CD14-positive monocyte (primary cell): Measurements from ENCODE around the gene DDX10. TPM values are rescaled to one million over a fixed set of nuclear protein-coding genes. Genes with fewer than 3 reads are reported as not detected.

Source experiments
- DNase-seq, 3 donors: peaks; one replicate each; pipeline ENCODE4 v3.0.0-alpha.2; 2011 to 2022
- H2AFZ ChIP-seq: 2 replicates; pipeline ENCODE4 v1.6.0; 2012; ENCODE audit warnings: mild to moderate bottlenecking, low read depth, low read length, inconsistent platforms; ENCODE audit not compliant: insufficient read depth, poor library complexity, severe bottlenecking
- H3K27ac ChIP-seq, 2 donors: 1 replicate in 1 of 2; 2 replicates in 1 of 2; pipeline ENCODE4 v1.5.1; 2012 to 2013; ENCODE audit warnings: low read length in 2 of 2, control low read depth in 1 of 2, inconsistent platforms in 1 of 2, low read depth in 1 of 2, mild to moderate bottlenecking in 1 of 2
- H3K27me3 ChIP-seq, 2 donors: one replicate each; pipeline versions ENCODE4 v1.6.0 to v1.6.1; 2011 to 2013; ENCODE audit warnings: low read length in 2 of 2; ENCODE audit not compliant: control insufficient read depth in 2 of 2, insufficient read depth in 2 of 2
- H3K36me3 ChIP-seq, 2 donors: replicated peaks in 1 of 2; 1 replicate in 1 of 2; 2 replicates in 1 of 2; pipeline versions ENCODE4 v1.5.1 to v1.6.1; 2012 to 2013; ENCODE audit warnings: low read length in 2 of 2, control low read depth in 1 of 2, inconsistent platforms in 1 of 2, mild to moderate bottlenecking in 1 of 2; ENCODE audit not compliant: insufficient read depth in 2 of 2, control insufficient read depth in 1 of 2
- H3K4me1 ChIP-seq, 2 donors: 1 replicate in 1 of 2; 2 replicates in 1 of 2; pipeline versions ENCODE4 v1.5.1 to v1.6.1; 2012 to 2013; ENCODE audit warnings: low read length in 2 of 2, control low read depth in 1 of 2, inconsistent platforms in 1 of 2, mild to moderate bottlenecking in 1 of 2, moderate library complexity in 1 of 2; ENCODE audit not compliant: insufficient read depth in 2 of 2, control insufficient read depth in 1 of 2
- H3K4me2 ChIP-seq: replicated peaks from 2 replicates; pipeline ENCODE3; 2012; ENCODE audit warnings: low read length, moderate library complexity, mild to moderate bottlenecking; ENCODE audit not compliant: poor library complexity, severe bottlenecking; ENCODE audit errors: extremely low read depth
- H3K4me3 ChIP-seq, 3 experiments: fragments of 200-600 bp in 1 of 3; sonication (generic) in 1 of 3; replicated peaks in 1 of 3; 1 replicate in 2 of 3; 2 replicates in 1 of 3; pipeline ENCODE4 v1.5.1; 2011 to 2013; ENCODE audit warnings: low read length in 3 of 3, mild to moderate bottlenecking in 3 of 3, control low read depth in 2 of 3, low read depth in 2 of 3, inconsistent platforms in 1 of 3, moderate library complexity in 1 of 3
- H3K79me2 ChIP-seq: 2 replicates; pipeline ENCODE4 v1.6.0; 2012; ENCODE audit warnings: mild to moderate bottlenecking, control low read depth, inconsistent platforms, low read length, moderate library complexity; ENCODE audit not compliant: insufficient read depth
- H3K9ac ChIP-seq: 2 replicates; pipeline ENCODE4 v1.6.0; 2017; ENCODE audit warnings: low read length, mild to moderate bottlenecking; ENCODE audit not compliant: insufficient read depth, poor library complexity, severe bottlenecking
- H3K9me3 ChIP-seq, 2 donors: replicated peaks in 1 of 2; 1 replicate in 1 of 2; 2 replicates in 1 of 2; pipeline versions ENCODE4 v1.5.1 to v1.6.1; 2012 to 2013; ENCODE audit warnings: low read length in 2 of 2, control low read depth in 1 of 2; ENCODE audit not compliant: control insufficient read depth in 1 of 2, insufficient read depth in 1 of 2
- H4K20me1 ChIP-seq: 2 replicates; pipeline ENCODE4 v1.6.0; 2012; ENCODE audit warnings: mild to moderate bottlenecking, low read length, control low read depth, moderate library complexity; ENCODE audit not compliant: insufficient read depth
- H3K27ac Mint-ChIP-seq, 7 donors: one replicate each; pipeline ENCODE4 v1.8.0; 2020; ENCODE audit warnings: mild to moderate bottlenecking in 7 of 7, mixed read lengths in 7 of 7, moderate library complexity in 6 of 7, inconsistent platforms in 2 of 7
- H3K27me3 Mint-ChIP-seq, 3 donors: one replicate each; pipeline ENCODE4 v1.8.0; 2021 to 2022; ENCODE audit warnings: low read depth in 3 of 3, mild to moderate bottlenecking in 3 of 3, mixed read lengths in 3 of 3, moderate library complexity in 3 of 3, inconsistent platforms in 1 of 3
- H3K36me3 Mint-ChIP-seq, 2 donors: one replicate each; pipeline ENCODE4 v1.8.0; 2020; ENCODE audit warnings: mixed read lengths in 2 of 2, inconsistent platforms in 1 of 2, mild to moderate bottlenecking in 1 of 2
- H3K4me1 Mint-ChIP-seq: one replicate; pipeline ENCODE4 v1.8.0; 2020; ENCODE audit warnings: mild to moderate bottlenecking, mixed read lengths
- H3K4me3 Mint-ChIP-seq, 2 donors: one replicate each; pipeline ENCODE4 v1.8.0; 2020; ENCODE audit warnings: mild to moderate bottlenecking in 2 of 2, mixed read lengths in 2 of 2, moderate library complexity in 1 of 2
- H3K9me3 Mint-ChIP-seq, 7 donors: one replicate each; pipeline ENCODE4 v1.8.0; 2020 to 2022; ENCODE audit warnings: mixed read lengths in 7 of 7, mild to moderate bottlenecking in 6 of 7, moderate library complexity in 6 of 7, inconsistent platforms in 2 of 7
- WGBS: methylation state at CpG from one replicate; pipeline ENCODE4 v1.1.5; 2013; ENCODE audit warnings: missing lambda C conversion rate; ENCODE audit not compliant: insufficient coverage; 5-methylcytosine and 5-hydroxymethylcytosine counted together
- intact Hi-C, 2 donors: fragments of 100-400 bp; cut with micrococcal nuclease; formaldehyde crosslinking; loops; one replicate each; pipeline versions ENCODE4 v1.15.0 to v1.15.1; 2023
- polyA plus RNA-seq, 3 donors: library from polyadenylated mRNA; depleted of rRNA in 1 of 3; unstranded in 2 of 3; stranded (reverse) in 1 of 3; fragments of 300-500 nt in 2 of 3; fragments of >200 nt in 1 of 3; fragmentation: Illumina TruSeq in 2 of 3; gene quantifications; 1 replicate in 2 of 3; 2 replicates in 1 of 3; pipeline ENCODE4 v1.2.3, GENCODE V29; 2012 to 2021
- TF ChIP-seq, protein P1 (sequence below): fragments of 200-600 bp; IDR thresholded peaks from one replicate; pipeline ENCODE4 v1.8.0; 2022; ENCODE audit warnings: antibody characterized with exemption, mild to moderate bottlenecking

Gene DDX10
- polyA plus RNA-seq, 3 donors: 5.0 to 6.3 (median 5.3) TPM

DNA sequence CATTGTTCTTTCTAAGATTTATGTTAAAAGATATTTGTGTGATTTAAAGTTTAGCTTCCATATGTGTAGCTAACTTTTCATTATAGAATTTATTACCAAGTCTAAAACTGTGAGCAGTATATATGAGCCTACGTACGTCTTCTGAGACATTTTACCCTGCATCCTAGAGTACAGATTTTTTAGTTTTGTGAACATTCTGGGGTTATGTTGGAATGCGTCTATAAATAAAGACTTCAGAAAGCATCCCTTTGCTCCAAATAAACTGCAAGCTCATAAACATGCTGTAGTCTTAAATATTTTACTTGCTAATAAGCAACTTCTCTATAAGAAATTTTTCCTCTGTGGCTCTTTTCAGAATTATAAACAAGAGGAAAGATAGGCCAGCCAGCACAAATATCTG, 236.5 kb downstream of the DDX10 start:
- TF ChIP-seq, protein P1, sequence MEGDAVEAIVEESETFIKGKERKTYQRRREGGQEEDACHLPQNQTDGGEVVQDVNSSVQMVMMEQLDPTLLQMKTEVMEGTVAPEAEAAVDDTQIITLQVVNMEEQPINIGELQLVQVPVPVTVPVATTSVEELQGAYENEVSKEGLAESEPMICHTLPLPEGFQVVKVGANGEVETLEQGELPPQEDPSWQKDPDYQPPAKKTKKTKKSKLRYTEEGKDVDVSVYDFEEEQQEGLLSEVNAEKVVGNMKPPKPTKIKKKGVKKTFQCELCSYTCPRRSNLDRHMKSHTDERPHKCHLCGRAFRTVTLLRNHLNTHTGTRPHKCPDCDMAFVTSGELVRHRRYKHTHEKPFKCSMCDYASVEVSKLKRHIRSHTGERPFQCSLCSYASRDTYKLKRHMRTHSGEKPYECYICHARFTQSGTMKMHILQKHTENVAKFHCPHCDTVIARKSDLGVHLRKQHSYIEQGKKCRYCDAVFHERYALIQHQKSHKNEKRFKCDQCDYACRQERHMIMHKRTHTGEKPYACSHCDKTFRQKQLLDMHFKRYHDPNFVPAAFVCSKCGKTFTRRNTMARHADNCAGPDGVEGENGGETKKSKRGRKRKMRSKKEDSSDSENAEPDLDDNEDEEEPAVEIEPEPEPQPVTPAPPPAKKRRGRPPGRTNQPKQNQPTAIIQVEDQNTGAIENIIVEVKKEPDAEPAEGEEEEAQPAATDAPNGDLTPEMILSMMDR: no peak

DNA sequence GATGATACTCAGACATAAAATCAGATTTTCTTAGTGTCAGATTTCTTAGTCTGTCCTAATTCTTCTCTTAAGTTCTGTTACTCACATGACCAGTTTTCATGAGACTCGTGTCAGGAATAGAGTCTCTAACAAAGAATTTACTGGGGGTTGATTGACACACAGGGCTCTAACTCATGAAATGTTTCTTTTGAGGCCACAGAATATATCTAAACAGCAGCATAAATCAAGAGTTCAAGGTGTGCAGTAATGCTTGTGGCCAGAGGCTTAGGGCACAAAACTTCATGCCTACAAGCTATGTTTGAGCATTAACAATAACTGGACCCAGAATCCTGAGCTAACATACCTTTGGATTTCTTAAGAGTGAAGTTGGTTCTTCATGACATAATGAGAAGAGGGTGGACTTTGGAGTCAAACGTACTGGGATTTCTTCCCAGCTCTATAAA, 237.2 kb downstream of the DDX10 start:
- Mint-ChIP-seq H3K27ac (no peak overlapping the region), H3K9me3 (peaks cover 0 to 4% (median 0%) of the 10 kb centered on the region in 7 donors), H3K36me3 (peaks cover 0 to 5% of the 10 kb centered on the region in 2 donors), H3K27me3 (peaks cover 0 to 1% (median 0%) of the 10 kb centered on the region in 3 donors), H3K4me1 (no peaks in the 10 kb centered on the region), H3K4me3 (no peak overlapping the region)
- no peak for DNase-seq
- no peaks in the 10 kb centered on the region for H3K9me3 ChIP-seq
- H3K4me1 ChIP-seq: no peaks in the 10 kb centered on the region
- H2AFZ ChIP-seq: no peak overlapping the region
- no peaks in the 10 kb centered on the region for H3K79me2 ChIP-seq
- no peaks in the 10 kb centered on the region for H3K36me3 ChIP-seq
- no peak overlapping the region for H3K4me2 ChIP-seq
- no peak overlapping the region for H3K27ac ChIP-seq
- no peaks in the 10 kb centered on the region for H3K27me3 ChIP-seq
- TF ChIP-seq, protein P1: no peak
- no peak overlapping the region for H3K4me3 ChIP-seq
- WGBS: no CpG with 5 or more reads among the region's 2 CpGs
- no peak overlapping the region for H3K9ac ChIP-seq
- intact Hi-C loops: no loop called here
- no peaks in the 10 kb centered on the region for H4K20me1 ChIP-seq

More for the DNA sequence above, 236.5 kb downstream of the DDX10 start:
- no peak overlapping the region for H3K27ac ChIP-seq
- Mint-ChIP-seq H3K36me3 (peaks cover 0 to 5% of the 10 kb centered on the region in 2 donors), H3K27ac (no peak overlapping the region), H3K4me3 (no peak overlapping the region), H3K27me3 (peaks cover 0 to 1% (median 0%) of the 10 kb centered on the region in 3 donors), H3K4me1 (peaks cover 2% of the 10 kb centered on the region), H3K9me3 (peaks cover 0 to 4% (median 0%) of the 10 kb centered on the region in 7 donors)
- no CpG with 5 or more reads among the region's 3 CpGs for WGBS
- H3K4me3 ChIP-seq: no peak overlapping the region
- H3K4me2 ChIP-seq: no peak overlapping the region
- peaks cover 0 to 2% of the 10 kb centered on the region in 2 donors for H3K4me1 ChIP-seq
- no peak overlapping the region for H3K9ac ChIP-seq
- DNase-seq: no peak
- no peaks in the 10 kb centered on the region for H3K36me3 ChIP-seq
- no peaks in the 10 kb centered on the region for H3K79me2 ChIP-seq
- H3K9me3 ChIP-seq: no peaks in the 10 kb centered on the region
- intact Hi-C loops: no loop called here
- no peaks in the 10 kb centered on the region for H4K20me1 ChIP-seq
- no peaks in the 10 kb centered on the region for H3K27me3 ChIP-seq
- no peak overlapping the region for H2AFZ ChIP-seq
